SK-N-SH (cell line): ENCODE measurements around the gene DOCK3.

Experiments
- CTCF ChIP-seq: fragments of 200-600 bp; sonication (generic); IDR thresholded peaks from 2 replicates; pipeline ENCODE4 v1.6.1; 2017; ENCODE audit warnings: antibody characterized with exemption, mild to moderate bottlenecking, moderate library complexity
- FOXM1 ChIP-seq: IDR thresholded peaks from 2 replicates; pipeline ENCODE4 v1.4.0; 2012; ENCODE audit warnings: low read depth, mild to moderate bottlenecking
- JUND ChIP-seq: IDR thresholded peaks from 2 replicates; pipeline ENCODE4 v1.4.0; 2012
- NFIC ChIP-seq: IDR thresholded peaks from 2 replicates; pipeline ENCODE4 v1.4.0; 2012; ENCODE audit warnings: borderline replicate concordance
- POLR2AphosphoS5 ChIP-seq: IDR thresholded peaks from 2 replicates; pipeline ENCODE4 v1.6.1; 2012; ENCODE audit warnings: low read depth, low read length
- RAD21 ChIP-seq: IDR thresholded peaks from 2 replicates; pipeline ENCODE4 v1.6.1; 2012; ENCODE audit warnings: mild to moderate bottlenecking, low read length
- REST ChIP-seq: IDR thresholded peaks from 2 replicates; pipeline ENCODE4 v1.6.1; 2012; ENCODE audit warnings: mild to moderate bottlenecking, low read depth, low read length, moderate library complexity
- TCF12 ChIP-seq: IDR thresholded peaks from 2 replicates; pipeline ENCODE4 v1.4.0; 2012

DNA sequence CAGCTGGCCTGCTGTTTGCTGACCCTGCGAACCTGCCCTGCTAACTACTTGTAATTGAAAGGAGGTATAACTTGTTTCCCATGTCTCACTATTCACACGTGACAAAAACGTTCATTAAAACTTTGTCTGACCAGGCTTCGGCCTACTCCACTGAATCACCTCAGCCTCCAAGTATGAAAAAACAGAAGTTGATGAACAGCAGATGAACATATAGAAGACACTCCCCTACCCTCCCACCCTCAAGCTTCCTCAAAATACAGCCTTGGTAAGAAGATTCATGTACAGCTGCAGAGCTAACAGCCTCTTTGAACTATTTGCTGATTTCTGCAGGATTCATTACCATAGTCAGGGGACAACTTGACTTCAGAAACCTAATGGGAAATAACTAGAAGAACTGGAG is 727.0 kb downstream of the DOCK3 start:
- no peak for TF ChIP-seq JUND
- no peak for TF ChIP-seq RAD21
- no peak for TF ChIP-seq CTCF
- TF ChIP-seq FOXM1, result no peak
- no peak for TF ChIP-seq NFIC
- TF ChIP-seq REST, result no peak
- TF ChIP-seq POLR2AphosphoS5, result no peak
- no peak for TF ChIP-seq TCF12
